IMR-90 (cell line): Measurements from ENCODE around the gene RBM23.

Experiments used
- BHLHE40 ChIP-seq: fragments of 150-350 bp; IDR thresholded peaks from 2 replicates; pipeline ENCODE4 v1.6.1; 2016; ENCODE audit warnings: mild to moderate bottlenecking, low read depth, low read length
- CEBPB ChIP-seq: IDR thresholded peaks from 2 replicates; pipeline ENCODE4 v1.6.1; 2012; ENCODE audit warnings: low read depth, low read length, improper control_type of control experiment
- CHD1 ChIP-seq: IDR thresholded peaks from 2 replicates; pipeline ENCODE4 v1.6.1; 2012; ENCODE audit warnings: low read depth, low read length, improper control_type of control experiment
- CTCF ChIP-seq: conservative IDR thresholded peaks from 2 replicates; pipeline ENCODE4 v1.5.1; 2012; ENCODE audit warnings: mild to moderate bottlenecking, low read depth, low read length, improper control_type of control experiment
- FOS ChIP-seq: fragments of 150-350 bp; IDR thresholded peaks from 2 replicates; pipeline ENCODE4 v1.6.1; 2016; ENCODE audit warnings: low read depth, low read length
- MAFK ChIP-seq: IDR thresholded peaks from 2 replicates; pipeline ENCODE4 v1.6.1; 2012; ENCODE audit warnings: low read depth, low read length, improper control_type of control experiment
- MXI1 ChIP-seq: IDR thresholded peaks from 2 replicates; pipeline ENCODE4 v1.6.1; 2012; ENCODE audit warnings: low read depth, mild to moderate bottlenecking, low read length, moderate library complexity, borderline replicate concordance
- POLR2A ChIP-seq: IDR thresholded peaks from 2 replicates; pipeline ENCODE4 v1.6.1; 2012; ENCODE audit warnings: mild to moderate bottlenecking, low read depth, low read length
- SMC3 ChIP-seq: fragments of 150-350 bp; IDR thresholded peaks from 2 replicates; pipeline ENCODE4 v1.6.1; 2016; ENCODE audit warnings: low read depth, mild to moderate bottlenecking, antibody characterized with exemption, low read length, moderate library complexity
- TF ChIP-seq, protein P1 (sequence below): fragments of 150-350 bp; IDR thresholded peaks from 2 replicates; pipeline ENCODE4 v1.6.1; 2017; ENCODE audit warnings: mild to moderate bottlenecking, antibody characterized with exemption, low read length, low read depth
- TF ChIP-seq, protein P2 (sequence below): fragments of 150-350 bp; IDR thresholded peaks from 2 replicates; pipeline ENCODE4 v1.6.1; 2016; ENCODE audit warnings: low read depth, mild to moderate bottlenecking, low read length, moderate library complexity, borderline replicate concordance

DNA sequence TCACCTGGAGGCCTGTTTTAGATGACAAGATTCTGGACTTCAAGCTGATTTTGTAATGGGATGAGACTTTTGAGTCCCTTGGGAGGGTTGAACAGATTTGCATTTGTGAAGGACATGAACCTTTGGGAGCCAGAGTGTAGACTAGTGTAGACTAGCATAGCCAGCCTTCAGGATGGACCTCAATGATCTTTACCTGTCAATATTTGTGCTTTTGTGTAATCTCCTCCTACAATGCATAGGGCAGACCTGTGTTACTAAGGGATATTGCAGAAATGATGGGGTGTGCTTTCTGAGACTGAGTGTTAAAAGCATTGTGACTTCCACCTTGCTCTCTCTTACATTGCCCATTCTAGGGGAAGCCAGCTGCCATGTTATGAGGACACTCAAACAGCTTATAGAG, 57.3 kb downstream of the RBM23 start:
- no peak for TF ChIP-seq POLR2A
- no peak for TF ChIP-seq CTCF
- no peak for TF ChIP-seq MAFK
- no peak for TF ChIP-seq CEBPB
- TF ChIP-seq, protein P1, sequence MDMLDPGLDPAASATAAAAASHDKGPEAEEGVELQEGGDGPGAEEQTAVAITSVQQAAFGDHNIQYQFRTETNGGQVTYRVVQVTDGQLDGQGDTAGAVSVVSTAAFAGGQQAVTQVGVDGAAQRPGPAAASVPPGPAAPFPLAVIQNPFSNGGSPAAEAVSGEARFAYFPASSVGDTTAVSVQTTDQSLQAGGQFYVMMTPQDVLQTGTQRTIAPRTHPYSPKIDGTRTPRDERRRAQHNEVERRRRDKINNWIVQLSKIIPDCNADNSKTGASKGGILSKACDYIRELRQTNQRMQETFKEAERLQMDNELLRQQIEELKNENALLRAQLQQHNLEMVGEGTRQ = no peak
- TF ChIP-seq BHLHE40 = no peak
- TF ChIP-seq MXI1 = no peak
- TF ChIP-seq CHD1 = no peak
- no peak for TF ChIP-seq SMC3
- TF ChIP-seq FOS = no peak
- TF ChIP-seq, protein P2, sequence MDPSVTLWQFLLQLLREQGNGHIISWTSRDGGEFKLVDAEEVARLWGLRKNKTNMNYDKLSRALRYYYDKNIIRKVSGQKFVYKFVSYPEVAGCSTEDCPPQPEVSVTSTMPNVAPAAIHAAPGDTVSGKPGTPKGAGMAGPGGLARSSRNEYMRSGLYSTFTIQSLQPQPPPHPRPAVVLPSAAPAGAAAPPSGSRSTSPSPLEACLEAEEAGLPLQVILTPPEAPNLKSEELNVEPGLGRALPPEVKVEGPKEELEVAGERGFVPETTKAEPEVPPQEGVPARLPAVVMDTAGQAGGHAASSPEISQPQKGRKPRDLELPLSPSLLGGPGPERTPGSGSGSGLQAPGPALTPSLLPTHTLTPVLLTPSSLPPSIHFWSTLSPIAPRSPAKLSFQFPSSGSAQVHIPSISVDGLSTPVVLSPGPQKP = no peak
